Body of pancreas (tissue), 4 donors: ENCODE data around the gene PTPRN2.

Experiments
- POLR2A ChIP-seq, 3 donors: fragments of 450-650 bp; IDR thresholded peaks; one replicate each; pipeline ENCODE4 v1.6.1; 2016; ENCODE audit warnings: antibody characterized with exemption in 3 of 3, mild to moderate bottlenecking in 2 of 3
- TF ChIP-seq, protein P1 (sequence below), 7 experiments: fragments of 450-650 bp in 4 of 7; fragments of 200-600 bp in 3 of 7; sonication (generic) in 3 of 7; IDR thresholded peaks; one replicate each; pipeline ENCODE4 v1.5.1; 2016 to 2019; ENCODE audit warnings: antibody characterized with exemption in 7 of 7

DNA sequence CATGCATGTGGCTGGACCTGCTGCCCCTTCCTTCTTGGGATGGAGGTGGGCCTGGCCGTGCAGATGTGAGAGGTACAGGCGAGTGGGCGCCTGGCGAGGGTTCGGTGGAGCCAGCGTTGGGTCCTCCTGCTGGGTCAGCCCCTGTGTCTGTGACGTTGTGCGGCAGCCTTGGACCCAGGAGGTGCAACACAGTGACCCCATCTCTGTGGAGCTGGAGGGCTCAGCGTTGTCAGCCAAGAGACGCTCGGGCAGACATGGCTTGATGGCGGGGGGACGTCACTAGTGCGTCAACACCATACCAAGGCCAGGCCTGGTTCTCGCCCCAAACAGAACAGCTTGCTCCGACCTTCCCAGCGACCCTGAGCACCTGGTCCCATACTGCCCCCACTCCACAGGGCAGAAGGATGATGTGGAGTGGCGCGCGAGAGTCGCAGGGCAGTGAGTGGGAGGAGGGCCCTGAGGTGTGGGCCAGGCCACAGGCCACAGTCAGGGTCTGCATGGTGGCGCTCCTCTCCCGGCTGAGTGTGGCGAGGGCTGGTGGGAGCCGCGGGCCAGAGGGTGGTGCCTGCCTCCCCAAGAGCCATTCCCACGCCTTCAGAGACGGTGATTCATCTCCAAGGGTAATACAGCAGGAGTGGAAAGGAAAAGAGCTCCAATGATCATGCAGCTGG is 1066.4 kb downstream of the PTPRN2 start:
- TF ChIP-seq, protein P1, sequence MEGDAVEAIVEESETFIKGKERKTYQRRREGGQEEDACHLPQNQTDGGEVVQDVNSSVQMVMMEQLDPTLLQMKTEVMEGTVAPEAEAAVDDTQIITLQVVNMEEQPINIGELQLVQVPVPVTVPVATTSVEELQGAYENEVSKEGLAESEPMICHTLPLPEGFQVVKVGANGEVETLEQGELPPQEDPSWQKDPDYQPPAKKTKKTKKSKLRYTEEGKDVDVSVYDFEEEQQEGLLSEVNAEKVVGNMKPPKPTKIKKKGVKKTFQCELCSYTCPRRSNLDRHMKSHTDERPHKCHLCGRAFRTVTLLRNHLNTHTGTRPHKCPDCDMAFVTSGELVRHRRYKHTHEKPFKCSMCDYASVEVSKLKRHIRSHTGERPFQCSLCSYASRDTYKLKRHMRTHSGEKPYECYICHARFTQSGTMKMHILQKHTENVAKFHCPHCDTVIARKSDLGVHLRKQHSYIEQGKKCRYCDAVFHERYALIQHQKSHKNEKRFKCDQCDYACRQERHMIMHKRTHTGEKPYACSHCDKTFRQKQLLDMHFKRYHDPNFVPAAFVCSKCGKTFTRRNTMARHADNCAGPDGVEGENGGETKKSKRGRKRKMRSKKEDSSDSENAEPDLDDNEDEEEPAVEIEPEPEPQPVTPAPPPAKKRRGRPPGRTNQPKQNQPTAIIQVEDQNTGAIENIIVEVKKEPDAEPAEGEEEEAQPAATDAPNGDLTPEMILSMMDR (IDR thresholded peaks at IDR 0.05): no peak
- no peak for TF ChIP-seq POLR2A (IDR thresholded peaks at IDR 0.05)
